Cortex of kidney (tissue), 1 donor: Measurements from ENCODE around the gene ISOC2.
"Not testable (repeated sequence)": the region's sequence is repeated elsewhere in the genome, so short reads cannot be mapped to it uniquely, and the experiment has no call there.

Experiments used
- DNase-seq: peaks from one replicate; lab custom pipeline; 2025; lab: John Stamatoyannopoulos, UW

The ISOC2 gene

GRCh38 chr19:55440411-55441105 lies 20.9 kb downstream of the ISOC2 start:
- DNase-seq, result no peak

DNA sequence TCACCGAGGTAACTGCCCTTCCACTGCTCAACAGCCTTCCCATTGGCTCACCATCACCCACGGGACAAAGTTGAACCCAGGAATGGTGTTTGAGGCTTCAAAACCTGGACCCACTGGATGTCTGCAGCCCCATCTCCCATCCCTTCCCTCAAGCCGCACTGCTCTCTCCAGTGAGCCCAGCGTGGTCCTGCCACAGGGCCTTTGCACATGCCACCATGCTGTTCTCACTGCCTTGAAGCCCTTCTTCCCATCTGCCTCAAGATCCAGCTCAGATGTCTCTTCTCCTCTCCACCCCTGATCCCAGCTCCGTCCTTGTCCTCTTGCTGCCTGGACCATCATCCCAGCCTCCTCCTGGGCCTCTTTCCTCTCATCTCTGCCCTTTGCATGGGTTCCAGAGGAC lies 22.4 kb downstream of the ISOC2 start:
- DNase-seq, result no peak

GRCh38 chr19:55437410-55437809 lies 24.0 kb downstream of the ISOC2 start:
- DNase-seq, result no peak

DNA sequence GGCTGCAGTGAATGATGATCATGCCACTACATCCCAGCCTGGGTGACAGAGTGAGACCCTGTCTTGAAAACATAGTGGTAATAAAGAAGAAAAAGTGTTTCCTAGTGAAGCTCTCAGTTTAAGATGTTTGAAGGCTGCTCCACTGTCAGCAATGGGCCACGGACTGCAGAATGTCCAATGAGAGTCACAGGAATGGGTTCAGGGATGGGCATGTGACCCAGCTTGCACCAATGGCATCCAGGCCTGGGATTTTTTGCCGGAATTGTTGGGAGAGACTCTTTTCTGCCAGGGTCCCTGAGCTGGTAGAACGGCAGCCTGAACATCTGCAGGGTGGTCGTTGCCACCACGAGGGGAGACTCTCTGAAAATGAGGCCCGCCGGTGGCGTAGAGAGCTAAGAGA lies 24.6 kb downstream of the ISOC2 start:
- no peak for DNase-seq

DNA sequence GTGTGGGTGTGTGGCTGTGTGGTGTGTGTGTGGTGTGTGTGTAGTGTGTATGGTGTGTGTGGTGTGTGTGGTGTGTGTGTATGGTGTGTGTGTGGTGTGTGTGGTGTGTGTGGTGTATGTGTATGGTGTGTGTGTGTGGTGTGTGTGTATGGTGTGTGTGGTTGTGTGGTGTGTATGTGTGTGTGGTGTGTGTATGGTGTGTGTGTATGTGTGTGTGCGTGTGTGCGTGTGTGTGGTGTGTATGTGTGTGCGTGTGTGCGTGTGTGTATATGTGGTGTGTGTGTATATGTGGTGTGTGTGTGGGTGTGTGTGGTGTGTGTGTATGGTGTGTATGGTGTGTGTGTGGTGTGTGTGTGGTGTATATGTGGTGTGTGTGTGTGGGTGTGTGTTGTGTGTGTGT lies 26.4 kb downstream of the ISOC2 start:
- DNase-seq, result no peak

DNA sequence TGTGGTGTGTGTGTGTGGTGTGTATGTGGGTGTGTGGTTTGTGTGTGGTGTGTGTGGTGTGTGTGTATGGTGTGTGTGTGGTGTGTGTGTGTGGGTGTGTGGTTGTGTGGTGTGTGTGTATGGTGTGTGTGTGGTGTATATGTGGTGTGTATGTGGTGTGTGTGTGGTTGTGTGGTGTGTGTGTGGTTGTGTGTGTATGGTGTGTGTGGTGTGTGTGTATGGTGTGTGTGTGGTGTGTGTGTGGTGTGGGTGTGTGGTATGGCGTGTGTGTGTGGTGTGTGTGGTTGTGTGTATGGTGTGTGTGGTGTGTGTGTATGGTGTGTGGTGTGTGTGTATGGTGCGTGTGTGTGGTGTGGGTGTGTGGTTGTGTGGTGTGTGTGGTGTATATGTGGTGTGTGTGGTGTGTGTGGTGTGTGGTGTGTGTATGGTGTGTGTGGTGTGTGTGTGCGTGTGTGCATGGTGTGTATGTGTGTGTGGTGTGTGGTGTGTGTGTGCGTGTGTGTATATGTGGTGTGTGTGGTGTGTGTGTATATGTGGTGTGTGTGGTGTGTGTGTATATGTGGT lies 27.0 kb downstream of the ISOC2 start:
- DNase-seq, result no peak

GRCh38 chr19:55433292-55433691 lies 28.1 kb downstream of the ISOC2 start:
- no peak for DNase-seq

DNA sequence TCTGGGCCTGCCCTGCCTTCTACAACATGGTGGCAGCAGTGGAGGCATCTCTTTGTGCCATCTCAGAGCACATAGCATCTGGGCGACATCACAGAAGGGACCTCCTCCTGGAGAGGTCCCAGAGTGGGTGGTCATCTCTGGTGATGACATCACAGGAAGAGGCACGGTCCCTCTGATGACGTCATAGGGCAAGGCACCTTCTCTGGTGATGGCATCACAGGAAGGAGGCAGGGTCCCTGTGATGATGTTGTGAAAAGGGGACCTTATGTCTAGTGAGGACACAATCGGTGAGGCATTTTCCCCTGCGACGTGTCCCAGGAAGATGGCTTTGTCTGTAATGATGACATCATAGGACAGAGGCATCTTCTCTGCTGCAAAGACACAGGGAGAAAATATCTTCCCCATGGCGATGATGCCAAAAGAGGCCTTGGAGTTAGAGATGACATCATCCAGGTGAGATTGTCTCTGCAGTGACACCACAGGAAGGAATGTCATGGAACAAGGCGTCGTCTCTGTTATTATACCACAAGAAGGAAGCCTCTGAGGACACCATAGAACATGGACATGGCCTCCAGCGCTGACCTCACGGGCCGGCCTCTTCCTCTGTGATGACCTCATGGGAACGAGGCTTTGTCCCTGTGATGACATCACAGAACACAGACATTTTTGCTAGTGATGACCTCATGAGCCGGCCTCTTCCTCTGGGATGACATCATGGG lies 29.0 kb downstream of the ISOC2 start:
- DNase-seq, result no peak

DNA sequence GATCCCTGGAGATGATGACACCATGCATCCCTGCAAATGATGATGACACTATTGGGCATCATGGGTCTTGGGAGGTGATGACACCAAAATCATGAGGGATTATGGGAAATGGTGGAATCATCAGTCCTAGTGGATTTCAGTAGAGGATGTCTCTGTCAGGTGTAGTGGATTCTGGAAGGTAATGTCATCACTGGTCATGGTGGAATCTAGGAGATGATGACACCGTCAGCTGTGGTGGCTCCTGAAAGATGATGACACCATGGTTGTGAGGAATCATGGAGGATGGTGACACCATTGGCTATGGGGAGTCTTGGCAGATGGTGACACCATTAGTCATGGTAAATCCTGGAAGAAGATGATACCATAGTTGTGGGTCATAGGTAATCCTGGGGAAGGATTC lies 30.3 kb downstream of the ISOC2 start:
- no peak for DNase-seq

DNA sequence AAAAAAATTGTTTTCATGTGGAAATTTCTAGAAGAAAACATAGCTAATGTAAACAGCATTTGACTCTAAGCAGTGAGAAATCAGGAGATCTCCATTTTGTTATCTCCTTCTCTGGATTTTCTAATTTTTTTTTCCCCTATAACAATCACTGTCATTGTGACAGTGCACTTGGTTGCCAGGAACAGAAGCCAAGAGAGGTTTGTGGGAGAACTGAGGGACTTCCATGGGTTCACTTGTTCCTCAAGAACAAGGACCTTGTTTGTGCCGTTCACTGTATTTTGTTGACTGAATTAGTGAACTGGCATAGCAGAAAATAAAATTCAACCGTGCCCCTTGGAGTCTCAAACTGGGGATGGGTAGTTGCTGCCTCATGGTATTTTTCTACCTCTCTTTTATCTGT lies 35.4 kb downstream of the ISOC2 start:
- no peak for DNase-seq

DNA sequence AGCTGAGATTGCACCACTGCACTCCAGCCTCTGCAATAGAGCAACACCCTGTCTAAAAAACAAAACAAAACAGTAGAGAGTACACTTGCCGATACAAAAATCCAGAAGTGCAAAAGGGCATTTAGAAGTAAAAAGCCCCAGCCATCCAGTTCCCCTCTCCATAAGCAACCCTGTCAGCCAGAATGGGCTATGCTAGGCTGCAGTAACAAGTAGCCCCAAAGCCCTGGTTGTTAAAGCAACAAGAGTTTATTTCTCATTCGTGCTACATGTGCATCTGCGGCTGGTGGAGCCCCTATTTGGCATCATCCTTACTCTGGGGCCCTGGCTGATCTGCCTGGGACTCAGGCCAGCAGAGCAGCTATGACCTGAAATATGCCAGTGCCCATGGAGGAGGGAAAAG lies 36.9 kb downstream of the ISOC2 start:
- DNase-seq, result no peak

DNA sequence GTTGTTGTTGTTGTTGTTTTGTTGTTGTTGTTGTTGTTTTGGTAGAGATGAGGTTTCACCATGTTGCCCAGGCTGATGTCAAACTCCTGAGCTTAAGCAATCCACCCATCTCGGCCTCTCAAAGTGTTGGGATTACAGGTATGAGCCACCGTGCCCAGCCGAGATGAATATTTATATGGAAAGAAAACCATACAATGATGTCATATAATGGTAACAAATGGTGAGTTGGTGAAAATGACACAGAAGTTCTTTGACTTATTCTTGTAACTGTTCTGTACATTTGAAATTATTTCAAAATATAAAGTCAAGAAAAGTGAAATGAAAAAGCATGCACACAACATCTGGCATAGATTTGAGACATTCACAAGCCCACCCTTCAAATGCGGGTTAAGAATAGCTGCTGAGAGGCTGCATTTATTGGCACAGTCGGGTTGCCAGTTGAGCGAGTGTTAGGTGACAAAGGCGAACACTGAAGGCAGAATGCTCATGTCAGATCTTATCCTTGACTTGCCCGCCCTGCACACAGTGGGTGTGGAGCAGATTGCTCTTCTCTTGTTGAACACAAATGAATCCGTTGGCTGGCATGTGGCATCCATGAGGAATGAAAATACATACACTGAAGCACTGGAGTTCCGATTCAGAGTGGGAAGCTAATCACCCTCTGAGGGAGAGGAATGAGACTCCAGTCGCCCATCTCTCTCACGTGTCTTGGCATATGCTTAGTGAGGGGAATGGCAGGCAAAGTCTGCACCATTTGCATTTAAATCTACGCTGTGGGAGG lies 38.0 kb downstream of the ISOC2 start:
- no peak for DNase-seq

- DNase-seq, result not testable (repeated sequence)
These were observed 40.2 kb downstream of the ISOC2 start for GRCh38 chr19:55421281-55421680.

GRCh38 chr19:55419624-55420236 lies 41.7 kb downstream of the ISOC2 start:
- no peak for DNase-seq

DNA sequence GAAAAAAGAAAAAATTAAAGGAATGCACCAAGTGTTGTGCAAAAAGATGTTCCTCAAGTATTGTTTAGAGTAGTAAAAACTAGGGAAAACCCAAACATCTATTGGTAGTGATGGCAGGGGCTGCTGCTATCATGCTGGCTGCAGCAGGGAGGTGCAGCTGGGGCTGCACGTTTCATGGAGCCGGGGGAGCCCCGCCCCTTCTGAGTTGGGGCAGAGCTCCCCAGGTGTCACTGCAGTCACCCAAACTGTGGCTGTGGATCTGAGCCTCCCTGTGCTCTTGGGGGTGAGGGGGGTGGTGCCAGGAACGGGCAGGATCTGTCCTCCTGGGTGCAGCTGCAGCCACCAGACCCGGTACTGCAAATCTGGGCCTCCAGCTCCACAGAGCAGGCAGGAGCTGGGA lies 42.3 kb downstream of the ISOC2 start:
- no peak for DNase-seq

- no peak for DNase-seq
These were observed 43.3 kb downstream of the ISOC2 start for GRCh38 chr19:55418185-55418584.

DNA sequence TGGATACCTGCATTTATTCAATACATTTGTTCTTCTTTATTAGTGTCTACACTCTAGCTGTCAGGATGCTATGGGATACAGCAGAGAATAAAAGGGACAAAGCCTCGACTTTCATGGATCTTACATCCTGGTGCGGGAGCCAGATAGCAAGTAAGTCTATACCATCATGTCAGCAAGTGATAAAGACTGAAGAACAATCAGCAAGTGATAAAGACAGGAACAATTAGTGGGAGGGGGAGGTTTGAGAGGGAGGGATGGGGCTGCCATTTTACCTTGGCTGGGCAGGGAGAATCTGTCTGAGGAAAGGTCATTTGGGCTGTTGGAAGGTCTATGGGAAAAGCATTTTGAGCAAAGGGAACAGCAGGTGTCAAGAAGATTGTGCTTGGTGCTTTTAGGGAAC lies 51.3 kb downstream of the ISOC2 start:
- no peak for DNase-seq

- DNase-seq, result not testable (repeated sequence)
These were observed 52.3 kb downstream of the ISOC2 start for GRCh38 chr19:55409179-55409578.

DNA sequence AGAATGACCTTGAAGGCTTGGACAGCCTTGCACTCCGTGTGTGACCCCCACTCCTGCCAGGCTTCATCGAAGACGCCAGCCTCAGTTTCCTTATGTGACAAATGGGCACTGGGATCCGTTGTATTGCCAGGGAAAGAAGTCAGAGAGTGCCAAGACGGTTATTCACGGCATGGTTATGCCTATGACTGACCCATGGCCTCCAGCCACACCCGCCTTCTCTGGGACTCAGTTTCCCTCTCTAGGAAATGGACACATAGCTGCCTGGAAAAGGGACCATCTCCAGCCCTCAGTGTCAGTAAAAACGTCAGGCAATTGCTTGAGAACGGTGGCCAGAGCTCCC lies 52.9 kb downstream of the ISOC2 start:
- DNase-seq, result no peak

- DNase-seq, result peak; percentile 78
These were observed 53.5 kb downstream of the ISOC2 start for GRCh38 chr19:55407800-55408532.

GRCh38 chr19:55407550-55407799 lies 54.0 kb downstream of the ISOC2 start, which contains the start of gene UBE2S:
UBE2S (minus strand) TSS chr19:55407788; CDS start chr19:55407589, 199 bp downstream.
- not testable (repeated sequence) for DNase-seq
